ENCODE results near the gene CRISPLD2. TPM values are rescaled to one million over a fixed set of nuclear protein-coding genes. Genes with fewer than 3 reads are reported as not detected.

Gene CRISPLD2, protein sequence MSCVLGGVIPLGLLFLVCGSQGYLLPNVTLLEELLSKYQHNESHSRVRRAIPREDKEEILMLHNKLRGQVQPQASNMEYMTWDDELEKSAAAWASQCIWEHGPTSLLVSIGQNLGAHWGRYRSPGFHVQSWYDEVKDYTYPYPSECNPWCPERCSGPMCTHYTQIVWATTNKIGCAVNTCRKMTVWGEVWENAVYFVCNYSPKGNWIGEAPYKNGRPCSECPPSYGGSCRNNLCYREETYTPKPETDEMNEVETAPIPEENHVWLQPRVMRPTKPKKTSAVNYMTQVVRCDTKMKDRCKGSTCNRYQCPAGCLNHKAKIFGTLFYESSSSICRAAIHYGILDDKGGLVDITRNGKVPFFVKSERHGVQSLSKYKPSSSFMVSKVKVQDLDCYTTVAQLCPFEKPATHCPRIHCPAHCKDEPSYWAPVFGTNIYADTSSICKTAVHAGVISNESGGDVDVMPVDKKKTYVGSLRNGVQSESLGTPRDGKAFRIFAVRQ
- 4.2 TPM for polyA plus RNA-seq (2013, experiment 1 of 2)
- 6.3 TPM for polyA plus RNA-seq (2013, experiment 2 of 2)

DNA sequence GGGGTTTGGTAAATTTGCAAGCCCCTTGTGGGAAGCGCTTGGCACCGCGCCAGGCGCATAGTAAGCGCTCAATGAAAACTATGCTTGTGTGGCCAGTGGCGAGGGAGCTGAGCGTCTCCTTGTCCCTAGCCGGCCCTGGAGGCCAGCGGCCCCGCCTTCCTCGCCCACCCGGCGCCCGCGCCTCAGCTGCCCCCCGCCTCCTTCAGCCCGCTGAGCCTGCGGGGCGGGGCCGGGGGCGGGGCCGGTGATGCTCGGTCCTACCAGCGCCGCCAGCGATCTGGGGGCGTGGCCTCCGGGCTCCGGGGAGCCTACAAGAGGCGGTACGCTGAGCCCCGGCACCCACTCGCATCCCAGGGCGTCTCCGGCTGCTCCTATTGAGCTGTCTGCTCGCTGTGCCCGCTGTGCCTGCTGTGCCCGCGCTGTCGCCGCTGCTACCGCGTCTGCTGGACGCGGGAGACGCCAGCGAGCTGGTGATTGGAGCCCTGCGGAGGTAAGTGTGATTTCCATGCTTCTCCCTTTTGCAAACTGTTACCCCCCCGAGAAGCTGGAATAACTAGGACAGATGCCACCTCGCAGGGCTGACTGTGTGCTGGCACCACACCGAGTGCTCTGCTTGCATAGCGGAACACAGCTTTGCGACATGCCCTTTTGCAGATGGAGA is at the start of gene CRISPLD2:
CRISPLD2 (plus strand) TSS at position 342 of the 661 bp plus-strand sequence. CDS start 18,511 bp downstream, outside the sequence.
- no peaks in the 10 kb centered on the region for H3K36me3 ChIP-seq (ENCODE audit: control insufficient read depth, insufficient read depth, low read length)
- 4 to 5% methylated on average over 35 to 49 of the region's 53 CpGs for WGBS, 2 experiments (ENCODE audit: insufficient coverage in 2 of 2)

DNA sequence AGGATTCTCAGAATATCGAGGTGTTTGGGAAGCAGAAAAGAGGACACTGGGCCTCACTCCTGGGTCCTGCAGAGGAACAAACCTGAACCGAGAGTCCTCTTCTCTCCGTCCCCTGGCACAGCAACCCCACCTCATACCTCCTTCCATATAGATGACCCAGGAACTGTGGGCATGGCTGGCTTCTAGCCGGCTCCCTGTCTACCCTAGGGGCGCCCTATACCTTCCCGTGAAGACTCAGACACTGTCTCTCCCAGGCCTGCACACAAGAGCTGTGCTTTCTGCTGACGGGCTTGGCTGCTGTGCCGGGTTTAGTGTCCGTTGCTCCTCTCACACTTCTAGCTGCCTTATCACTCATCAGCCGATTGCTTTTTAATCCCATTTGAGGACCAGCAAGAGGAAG is 46.5 kb upstream of the CRISPLD2 start:
- WGBS, 2 experiments (ENCODE audit: insufficient coverage in 2 of 2) = 98% methylated on average over 8 to 10 of the region's 10 CpGs
- Histone ChIP-seq H3K4me3 (ENCODE audit: extremely low read depth, insufficient read depth, low read length, poor library complexity, severe bottlenecking) (no peak overlapping the region), H3K9me3 (ENCODE audit: control insufficient read depth, low read length) (no peaks in the 10 kb centered on the region), H3K27ac (ENCODE audit: low read depth, low read length, severe bottlenecking) (no peak overlapping the region), H3K4me1 (ENCODE audit: control insufficient read depth, insufficient read depth, low read length, poor library complexity, severe bottlenecking) (no peaks in the 10 kb centered on the region), H3K36me3 (ENCODE audit: control insufficient read depth, insufficient read depth, low read length) (peaks cover 93% of the 10 kb centered on the region)

More for the DNA sequence above, at the start of gene CRISPLD2:
- no peak within 1 kb of the TSS for H3K27ac ChIP-seq (ENCODE audit: low read depth, low read length, severe bottlenecking)
- peak within 1 kb of the TSS; percentile 35 for H3K4me3 ChIP-seq (ENCODE audit: extremely low read depth, insufficient read depth, low read length, poor library complexity, severe bottlenecking)
- H3K9me3 ChIP-seq (ENCODE audit: control insufficient read depth, low read length) = no peaks in the 10 kb centered on the region
- peaks cover 5% of the 10 kb centered on the region for H3K4me1 ChIP-seq (ENCODE audit: control insufficient read depth, insufficient read depth, low read length, poor library complexity, severe bottlenecking)

DNA sequence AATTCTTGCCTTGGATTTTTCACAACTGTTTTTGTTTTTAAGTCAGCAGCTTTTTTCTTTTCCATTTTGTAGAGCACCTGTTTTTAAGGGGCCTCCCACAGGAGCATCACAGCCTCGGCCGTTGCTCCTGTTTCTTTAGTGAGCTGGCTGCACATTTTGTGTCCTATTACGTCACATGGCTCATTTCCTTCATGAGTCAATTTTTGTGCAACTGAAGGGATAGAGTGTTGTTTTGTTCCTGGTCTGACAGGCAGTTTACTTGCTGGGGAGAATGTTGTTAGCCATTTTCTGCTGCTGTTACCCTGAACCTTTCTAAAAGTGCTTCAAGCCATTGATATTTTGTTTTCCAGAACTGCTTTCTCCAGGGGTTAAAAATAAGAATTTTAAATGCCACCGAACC is 45.0 kb upstream of the CRISPLD2 start:
- Histone ChIP-seq H3K4me3 (ENCODE audit: extremely low read depth, insufficient read depth, low read length, poor library complexity, severe bottlenecking) (no peak overlapping the region), H3K9me3 (ENCODE audit: control insufficient read depth, low read length) (no peaks in the 10 kb centered on the region), H3K27ac (ENCODE audit: low read depth, low read length, severe bottlenecking) (no peak overlapping the region), H3K36me3 (ENCODE audit: control insufficient read depth, insufficient read depth, low read length) (peaks cover 90% of the 10 kb centered on the region), H3K4me1 (ENCODE audit: control insufficient read depth, insufficient read depth, low read length, poor library complexity, severe bottlenecking) (no peaks in the 10 kb centered on the region)
- WGBS, 2 experiments (ENCODE audit: insufficient coverage in 2 of 2) = 96 to 100% methylated on average over 4 of the region's 4 CpGs

DNA sequence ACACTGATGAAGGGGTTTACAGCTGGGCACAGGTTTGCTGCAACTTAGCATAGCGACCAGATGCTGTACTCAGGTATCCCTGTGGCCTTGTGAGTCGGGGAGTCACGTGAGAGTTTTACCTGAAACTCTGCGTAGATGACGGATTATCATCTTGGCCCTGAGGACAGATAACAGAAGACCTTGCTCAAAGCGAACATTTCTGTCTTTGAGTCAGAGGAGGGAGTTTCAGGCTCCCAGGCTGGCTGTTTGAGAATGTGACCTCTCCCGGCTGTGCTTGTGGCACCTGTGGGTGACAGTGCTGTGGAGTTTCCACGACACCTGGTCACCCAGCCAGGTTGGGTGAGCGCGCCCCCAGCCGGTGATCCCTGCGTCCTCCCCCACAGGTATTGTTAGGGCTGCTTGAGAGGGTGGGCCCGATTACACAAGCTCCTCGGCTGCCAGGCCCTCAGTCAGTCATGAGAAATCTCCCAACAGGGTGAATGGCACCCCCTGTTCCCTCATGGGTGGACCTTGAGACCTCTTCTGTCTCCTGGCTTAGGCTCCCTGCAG is 44.4 kb upstream of the CRISPLD2 start:
- Histone ChIP-seq H3K4me1 (ENCODE audit: control insufficient read depth, insufficient read depth, low read length, poor library complexity, severe bottlenecking) (no peaks in the 10 kb centered on the region), H3K36me3 (ENCODE audit: control insufficient read depth, insufficient read depth, low read length) (peaks cover 93% of the 10 kb centered on the region), H3K27ac (ENCODE audit: low read depth, low read length, severe bottlenecking) (no peak overlapping the region), H3K4me3 (ENCODE audit: extremely low read depth, insufficient read depth, low read length, poor library complexity, severe bottlenecking) (no peak overlapping the region), H3K9me3 (ENCODE audit: control insufficient read depth, low read length) (no peaks in the 10 kb centered on the region)
- 92 to 97% methylated on average over 8 to 14 of the region's 14 CpGs for WGBS, 2 experiments (ENCODE audit: insufficient coverage in 2 of 2)

DNA sequence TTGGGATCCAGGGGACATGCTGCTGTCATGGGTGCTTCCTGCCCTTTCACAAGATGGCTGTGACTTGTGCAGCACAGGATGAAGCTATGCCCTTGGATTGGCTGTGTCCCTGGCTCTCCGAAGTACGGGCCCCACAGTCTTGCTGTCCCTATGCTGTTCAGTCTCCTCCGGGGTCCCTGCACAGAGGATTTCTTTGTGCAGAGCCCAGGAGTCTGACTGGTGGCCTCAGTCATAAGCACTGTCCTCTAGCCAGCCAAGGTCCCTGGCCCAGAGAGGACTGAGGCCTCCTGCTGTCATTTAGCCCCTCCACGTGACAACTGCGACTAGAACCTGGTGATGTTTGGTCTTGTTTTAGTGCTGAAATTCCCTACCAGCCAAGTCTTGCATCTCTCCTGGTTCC is 42.4 kb upstream of the CRISPLD2 start:
- 95 to 97% methylated on average over 5 of the region's 5 CpGs for WGBS, 2 experiments (ENCODE audit: insufficient coverage in 2 of 2)
- H3K4me3 ChIP-seq (ENCODE audit: extremely low read depth, insufficient read depth, low read length, poor library complexity, severe bottlenecking) = no peak overlapping the region
- no peaks in the 10 kb centered on the region for H3K4me1 ChIP-seq (ENCODE audit: control insufficient read depth, insufficient read depth, low read length, poor library complexity, severe bottlenecking)
- no peak overlapping the region for H3K27ac ChIP-seq (ENCODE audit: low read depth, low read length, severe bottlenecking)
- no peaks in the 10 kb centered on the region for H3K9me3 ChIP-seq (ENCODE audit: control insufficient read depth, low read length)
- H3K36me3 ChIP-seq (ENCODE audit: control insufficient read depth, insufficient read depth, low read length) = peaks cover 79% of the 10 kb centered on the region

DNA sequence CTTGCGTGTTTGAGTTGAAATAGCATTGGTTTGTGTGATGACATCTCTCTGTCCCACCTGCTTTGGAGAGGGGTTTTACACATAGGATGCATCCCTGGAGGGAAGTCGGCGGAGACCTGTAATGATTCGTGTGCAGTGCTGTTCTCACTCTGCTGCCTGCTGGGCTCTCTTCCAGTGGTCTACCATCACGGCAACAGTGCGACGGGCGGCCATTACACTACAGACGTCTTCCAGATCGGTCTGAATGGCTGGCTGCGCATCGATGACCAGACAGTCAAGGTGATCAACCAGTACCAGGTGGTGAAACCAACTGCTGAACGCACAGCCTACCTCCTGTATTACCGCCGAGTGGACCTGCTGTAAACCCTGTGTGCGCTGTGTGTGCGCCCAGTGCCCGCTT is 41.1 kb upstream of the CRISPLD2 start:
- WGBS, 2 experiments (ENCODE audit: insufficient coverage in 2 of 2) = 97 to 99% methylated on average over 17 to 18 of the region's 18 CpGs
- Histone ChIP-seq H3K4me1 (ENCODE audit: control insufficient read depth, insufficient read depth, low read length, poor library complexity, severe bottlenecking) (no peaks in the 10 kb centered on the region), H3K9me3 (ENCODE audit: control insufficient read depth, low read length) (no peaks in the 10 kb centered on the region), H3K4me3 (ENCODE audit: extremely low read depth, insufficient read depth, low read length, poor library complexity, severe bottlenecking) (no peak overlapping the region), H3K36me3 (ENCODE audit: control insufficient read depth, insufficient read depth, low read length) (peaks cover 66% of the 10 kb centered on the region), H3K27ac (ENCODE audit: low read depth, low read length, severe bottlenecking) (no peak overlapping the region)

DNA sequence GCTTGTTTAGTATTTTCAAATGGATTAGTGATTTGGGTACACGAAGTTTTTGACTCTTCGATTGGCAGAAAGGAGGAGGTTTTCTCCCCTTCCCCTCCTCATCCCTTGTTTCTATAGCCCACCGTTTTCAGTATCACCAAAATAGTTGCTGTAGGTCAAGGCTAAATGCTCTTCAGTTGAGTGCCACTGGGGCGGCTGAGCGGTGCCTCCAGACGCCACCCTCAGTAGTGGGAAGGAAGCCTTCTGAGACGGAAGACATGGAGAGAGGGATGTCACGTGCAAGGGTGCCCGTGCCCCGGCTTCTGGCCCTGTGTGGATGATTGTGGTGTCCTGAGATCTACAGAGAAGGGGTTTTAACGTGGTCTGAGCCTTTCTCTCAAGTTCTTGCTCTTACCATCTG is 39.7 kb upstream of the CRISPLD2 start:
- WGBS, 2 experiments (ENCODE audit: insufficient coverage in 2 of 2) = 94% methylated on average over 7 of the region's 11 CpGs; no CpG with 5 or more reads in 1 of the 2 experiments
- Histone ChIP-seq H3K4me3 (ENCODE audit: extremely low read depth, insufficient read depth, low read length, poor library complexity, severe bottlenecking) (no peak overlapping the region), H3K9me3 (ENCODE audit: control insufficient read depth, low read length) (no peaks in the 10 kb centered on the region), H3K27ac (ENCODE audit: low read depth, low read length, severe bottlenecking) (no peak overlapping the region), H3K4me1 (ENCODE audit: control insufficient read depth, insufficient read depth, low read length, poor library complexity, severe bottlenecking) (no peaks in the 10 kb centered on the region), H3K36me3 (ENCODE audit: control insufficient read depth, insufficient read depth, low read length) (peaks cover 54% of the 10 kb centered on the region)

DNA sequence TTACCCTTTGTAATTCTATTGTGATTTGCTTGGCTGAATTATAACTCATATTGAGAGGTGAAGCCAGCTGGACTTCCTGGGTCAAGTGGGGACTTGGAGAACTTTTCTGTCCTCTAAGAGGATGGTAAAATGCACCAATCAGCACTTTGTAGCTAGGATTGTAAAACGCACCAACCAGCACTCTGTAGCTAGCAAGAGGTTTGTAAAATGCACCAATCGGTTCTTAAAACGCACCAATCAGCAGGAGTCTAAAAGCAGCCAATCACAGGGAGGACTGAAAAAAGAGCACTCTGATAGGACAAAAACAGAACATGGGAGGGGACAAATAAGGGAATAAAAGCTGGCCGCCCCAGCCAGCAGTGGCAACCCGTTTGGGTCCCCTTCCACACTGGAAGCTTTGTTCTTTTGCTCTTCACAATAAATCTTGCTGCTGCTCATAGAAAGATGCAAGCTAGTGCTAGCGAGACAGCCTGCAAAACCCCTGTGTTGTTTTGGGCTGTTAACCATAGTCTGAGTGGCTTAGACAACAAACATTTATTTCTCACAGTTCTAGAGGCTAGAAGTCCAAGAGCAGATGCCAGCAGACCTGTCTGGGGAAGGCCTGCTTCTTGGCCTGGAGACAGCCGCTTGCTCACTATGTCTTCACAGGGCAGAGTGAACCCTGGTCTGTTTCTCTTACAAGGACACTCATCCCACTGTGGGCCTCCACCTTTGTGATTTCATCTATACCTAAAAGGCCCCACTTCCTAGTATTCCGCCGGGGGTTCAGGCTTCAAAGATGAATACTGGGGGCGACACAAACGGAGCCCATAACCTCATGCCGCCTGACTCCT is 39.0 kb upstream of the CRISPLD2 start:
- Histone ChIP-seq H3K27ac (ENCODE audit: low read depth, low read length, severe bottlenecking) (no peak overlapping the region), H3K4me3 (ENCODE audit: extremely low read depth, insufficient read depth, low read length, poor library complexity, severe bottlenecking) (no peak overlapping the region), H3K9me3 (ENCODE audit: control insufficient read depth, low read length) (no peaks in the 10 kb centered on the region), H3K36me3 (ENCODE audit: control insufficient read depth, insufficient read depth, low read length) (peaks cover 47% of the 10 kb centered on the region), H3K4me1 (ENCODE audit: control insufficient read depth, insufficient read depth, low read length, poor library complexity, severe bottlenecking) (no peaks in the 10 kb centered on the region)
- WGBS, 2 experiments (ENCODE audit: insufficient coverage in 2 of 2) = 91 to 95% methylated on average over 7 to 11 of the region's 12 CpGs

DNA sequence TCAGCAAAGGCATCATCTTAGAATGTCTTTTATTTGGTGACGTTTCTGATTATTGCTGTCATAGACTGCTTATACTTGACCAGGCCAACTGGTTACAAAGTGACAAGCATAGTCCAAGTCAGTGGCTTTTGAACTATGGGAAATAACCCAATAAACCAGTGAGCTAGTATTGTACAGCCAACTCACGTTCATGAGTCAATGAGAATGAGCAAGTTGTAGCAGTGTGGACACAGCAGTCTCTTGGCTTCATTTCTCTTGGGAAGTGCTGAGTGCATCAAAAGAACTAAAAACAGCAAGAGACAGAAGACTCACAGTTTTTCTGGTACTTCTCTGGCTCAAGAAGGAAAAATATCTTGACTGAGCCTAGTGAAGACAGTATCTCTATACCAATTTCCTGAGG is 36.9 kb upstream of the CRISPLD2 start:
- 100% methylated on average over 1 to 2 of the region's 2 CpGs for WGBS, 2 experiments (ENCODE audit: insufficient coverage in 2 of 2)
- no peak overlapping the region for H3K4me3 ChIP-seq (ENCODE audit: extremely low read depth, insufficient read depth, low read length, poor library complexity, severe bottlenecking)
- no peak overlapping the region for H3K27ac ChIP-seq (ENCODE audit: low read depth, low read length, severe bottlenecking)
- H3K9me3 ChIP-seq (ENCODE audit: control insufficient read depth, low read length) = no peaks in the 10 kb centered on the region
- no peaks in the 10 kb centered on the region for H3K4me1 ChIP-seq (ENCODE audit: control insufficient read depth, insufficient read depth, low read length, poor library complexity, severe bottlenecking)
- peaks cover 26% of the 10 kb centered on the region for H3K36me3 ChIP-seq (ENCODE audit: control insufficient read depth, insufficient read depth, low read length)
